Stimulated activated CD8-positive, alpha-beta memory T cell treated with anti-CD3 and anti-CD28 coated beads, Interleukin-15, amount 100 ng/mL, for 4 hours (primary cell): ENCODE measurements around the gene FAM107B.

ENCODE experiments used
- DNase-seq, 2 donors: peaks; one replicate each; pipeline ENCODE4 v3.0.0-alpha.2; 2020; ENCODE audit warnings: low read depth in 2 of 2

FAM107B gene

GRCh38 chr10:14580671-14581332 lies 193.9 kb downstream of the FAM107B start:
- DNase-seq: no peak

GRCh38 chr10:14579405-14579804 lies 195.3 kb downstream of the FAM107B start:
- no peak for DNase-seq

GRCh38 chr10:14578060-14578952 lies 196.4 kb downstream of the FAM107B start:
- DNase-seq: no peak

- DNase-seq: no peak
Measured at GRCh38 chr10:14574885-14575284, 199.8 kb downstream of the FAM107B start.

GRCh38 chr10:14574291-14574690 lies 200.4 kb downstream of the FAM107B start:
- DNase-seq: no peak

- no peak for DNase-seq
Measured at GRCh38 chr10:14573666-14574261, 200.9 kb downstream of the FAM107B start.

GRCh38 chr10:14572811-14573210 lies 201.9 kb downstream of the FAM107B start:
- no peak for DNase-seq

GRCh38 chr10:14571866-14572507 lies 202.7 kb downstream of the FAM107B start:
- peak in 1 of 2 donors; percentile 45 for DNase-seq

GRCh38 chr10:14570800-14571199 lies 203.9 kb downstream of the FAM107B start:
- no peak for DNase-seq

- DNase-seq: no peak
Measured at GRCh38 chr10:14569274-14570060, 205.2 kb downstream of the FAM107B start.

GRCh38 chr10:14567421-14567820 lies 207.3 kb downstream of the FAM107B start:
- DNase-seq: no peak

- DNase-seq: no peak
Measured at GRCh38 chr10:14566498-14566897, 208.2 kb downstream of the FAM107B start.

GRCh38 chr10:14565199-14565598 lies 209.5 kb downstream of the FAM107B start:
- DNase-seq: no peak

GRCh38 chr10:14564268-14564744 lies 210.4 kb downstream of the FAM107B start:
- no peak for DNase-seq

GRCh38 chr10:14563359-14563940 lies 211.2 kb downstream of the FAM107B start:
- DNase-seq: no peak

GRCh38 chr10:14563076-14563336 lies 211.7 kb downstream of the FAM107B start:
- no peak for DNase-seq

- no peak for DNase-seq
Measured at GRCh38 chr10:14562218-14563075, 212.2 kb downstream of the FAM107B start.

- DNase-seq: no peak
Measured at GRCh38 chr10:14560791-14561765, 213.6 kb downstream of the FAM107B start.

GRCh38 chr10:14560274-14560673 lies 214.4 kb downstream of the FAM107B start:
- peak in 1 of 2 donors; percentile 64 for DNase-seq
